Measurements from ENCODE around the gene GFOD2. TPM values are rescaled to one million over a fixed set of nuclear protein-coding genes. Genes with fewer than 3 reads are reported as not detected.

The GFOD2 gene
- total RNA-seq, 4 donors from 2014 or later, result 10.5 to 24.6 (median 17.2) TPM

GRCh38 chr16:67749436-67750078 is 30.4 kb upstream of the GFOD2 start:
- Histone ChIP-seq H3K27ac (no peak overlapping the region), H3K4me1 (no peaks in the 10 kb centered on the region), H3K27me3 (no peaks in the 10 kb centered on the region), H3K4me3 (no peak overlapping the region), H3K9me3 (no peaks in the 10 kb centered on the region), H3K36me3 (peaks cover 0 to 15% (median 0%) of the 10 kb centered on the region in 3 donors)
- WGBS, 2 donors, result 58 to 87% methylated on average over 2 to 3 of the region's 3 CpGs
- TF ChIP-seq EP300 (IDR thresholded peaks at IDR 0.05), result no peak
- no peak for TF ChIP-seq CTCF (IDR thresholded peaks at IDR 0.05)
- no peak for TF ChIP-seq POLR2A (IDR thresholded peaks at IDR 0.05)
- no peak for DNase-seq (ENCODE audit: low spot score in 2 of 2)

- no peaks in the 10 kb centered on the region for H3K9me3 ChIP-seq
- TF ChIP-seq POLR2A (IDR thresholded peaks at IDR 0.05), result no peak
- TF ChIP-seq EP300 (IDR thresholded peaks at IDR 0.05), result no peak
- TF ChIP-seq CTCF (IDR thresholded peaks at IDR 0.05), result no peak
- no peak overlapping the region for H3K27ac ChIP-seq
- no peaks in the 10 kb centered on the region for H3K27me3 ChIP-seq
- no peaks in the 10 kb centered on the region for H3K4me1 ChIP-seq
- peaks cover 0 to 16% (median 2%) of the 10 kb centered on the region in 3 donors for H3K36me3 ChIP-seq
- no peak overlapping the region for H3K4me3 ChIP-seq
- no peak for DNase-seq (ENCODE audit: low spot score in 2 of 2)
- WGBS, 2 donors, result 88 to 91% methylated on average over 3 of the region's 3 CpGs
These were observed 29.7 kb upstream of the GFOD2 start for GRCh38 chr16:67748834-67749233.

GRCh38 chr16:67746846-67747245 is 27.7 kb upstream of the GFOD2 start:
- TF ChIP-seq POLR2A (IDR thresholded peaks at IDR 0.05) (no peak), EP300 (IDR thresholded peaks at IDR 0.05) (no peak), CTCF (IDR thresholded peaks at IDR 0.05) (no peak)
- H3K27ac ChIP-seq, result no peak overlapping the region
- no peaks in the 10 kb centered on the region for H3K27me3 ChIP-seq
- H3K36me3 ChIP-seq, result peaks cover 0 to 29% (median 12%) of the 10 kb centered on the region in 3 donors
- no peak overlapping the region for H3K4me3 ChIP-seq
- H3K4me1 ChIP-seq, result no peaks in the 10 kb centered on the region
- no peaks in the 10 kb centered on the region for H3K9me3 ChIP-seq
- no peak for DNase-seq (ENCODE audit: low spot score in 2 of 2)

GRCh38 chr16:67741118-67741517 is 22.0 kb upstream of the GFOD2 start:
- TF ChIP-seq CTCF (IDR thresholded peaks at IDR 0.05) (no peak), EP300 (IDR thresholded peaks at IDR 0.05) (no peak), POLR2A (IDR thresholded peaks at IDR 0.05) (no peak)
- 81 to 85% methylated on average over 4 of the region's 4 CpGs for WGBS, 2 donors
- Histone ChIP-seq H3K4me1 (no peaks in the 10 kb centered on the region), H3K27me3 (no peaks in the 10 kb centered on the region), H3K9me3 (no peaks in the 10 kb centered on the region), H3K27ac (no peak overlapping the region), H3K4me3 (no peak overlapping the region), H3K36me3 (peaks cover 0 to 79% (median 12%) of the 10 kb centered on the region in 3 donors)
- DNase-seq (ENCODE audit: low spot score in 2 of 2), result no peak

GRCh38 chr16:67740391-67740790 is 21.3 kb upstream of the GFOD2 start:
- TF ChIP-seq CTCF (IDR thresholded peaks at IDR 0.05) (no peak), EP300 (IDR thresholded peaks at IDR 0.05) (no peak), POLR2A (IDR thresholded peaks at IDR 0.05) (no peak)
- H3K36me3 ChIP-seq, result peaks cover 0 to 85% (median 12%) of the 10 kb centered on the region in 3 donors

More at GRCh38 chr16:67740391-67740790, 21.3 kb upstream of the GFOD2 start:
- Histone ChIP-seq H3K4me1 (no peaks in the 10 kb centered on the region), H3K27ac (no peak overlapping the region), H3K27me3 (no peaks in the 10 kb centered on the region), H3K4me3 (no peak overlapping the region), H3K9me3 (no peaks in the 10 kb centered on the region)
- WGBS, 2 donors, result 94 to 95% methylated on average over 3 of the region's 3 CpGs
- no peak for DNase-seq (ENCODE audit: low spot score in 2 of 2)
